Thyroid gland (tissue), 4 donors: ENCODE measurements around the gene SOWAHA.

Experiments
- POLR2A ChIP-seq, 2 donors: fragments of 450-650 bp; IDR thresholded peaks; one replicate each; pipeline ENCODE4 v1.6.1; 2017; ENCODE audit warnings: antibody characterized with exemption in 2 of 2, mild to moderate bottlenecking in 2 of 2, moderate library complexity in 1 of 2
- TF ChIP-seq, protein P1 (sequence below), 6 experiments: fragments of 200-600 bp in 3 of 6; fragments of 450-650 bp in 3 of 6; sonication (generic) in 3 of 6; IDR thresholded peaks; one replicate each; pipeline ENCODE4 v1.5.1; 2016 to 2019; ENCODE audit warnings: antibody characterized with exemption in 6 of 6, mild to moderate bottlenecking in 2 of 6, inconsistent platforms in 1 of 6, moderate library complexity in 1 of 6

DNA sequence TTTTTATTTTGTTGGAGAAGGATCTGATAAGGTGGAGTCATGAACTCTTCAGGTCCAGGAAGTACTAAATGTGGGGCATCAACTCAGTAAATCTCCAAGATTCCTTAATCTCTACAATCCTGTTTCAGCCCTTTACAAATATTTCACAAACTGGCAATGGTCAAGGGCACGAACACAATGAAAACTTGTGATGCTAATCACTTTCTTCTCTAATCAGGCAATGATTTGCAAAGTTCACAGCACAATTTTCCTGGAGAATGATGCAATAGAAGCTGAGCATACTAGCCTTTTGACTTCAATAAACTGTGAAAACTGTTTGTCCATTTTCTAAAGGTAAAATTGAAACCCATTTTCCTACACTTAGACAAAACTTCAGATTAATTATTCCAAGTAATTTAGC is 36.2 kb downstream of the SOWAHA start:
- TF ChIP-seq, protein P1, sequence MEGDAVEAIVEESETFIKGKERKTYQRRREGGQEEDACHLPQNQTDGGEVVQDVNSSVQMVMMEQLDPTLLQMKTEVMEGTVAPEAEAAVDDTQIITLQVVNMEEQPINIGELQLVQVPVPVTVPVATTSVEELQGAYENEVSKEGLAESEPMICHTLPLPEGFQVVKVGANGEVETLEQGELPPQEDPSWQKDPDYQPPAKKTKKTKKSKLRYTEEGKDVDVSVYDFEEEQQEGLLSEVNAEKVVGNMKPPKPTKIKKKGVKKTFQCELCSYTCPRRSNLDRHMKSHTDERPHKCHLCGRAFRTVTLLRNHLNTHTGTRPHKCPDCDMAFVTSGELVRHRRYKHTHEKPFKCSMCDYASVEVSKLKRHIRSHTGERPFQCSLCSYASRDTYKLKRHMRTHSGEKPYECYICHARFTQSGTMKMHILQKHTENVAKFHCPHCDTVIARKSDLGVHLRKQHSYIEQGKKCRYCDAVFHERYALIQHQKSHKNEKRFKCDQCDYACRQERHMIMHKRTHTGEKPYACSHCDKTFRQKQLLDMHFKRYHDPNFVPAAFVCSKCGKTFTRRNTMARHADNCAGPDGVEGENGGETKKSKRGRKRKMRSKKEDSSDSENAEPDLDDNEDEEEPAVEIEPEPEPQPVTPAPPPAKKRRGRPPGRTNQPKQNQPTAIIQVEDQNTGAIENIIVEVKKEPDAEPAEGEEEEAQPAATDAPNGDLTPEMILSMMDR (IDR thresholded peaks at IDR 0.05): no peak
- no peak for TF ChIP-seq POLR2A (IDR thresholded peaks at IDR 0.05)
